GM23338 (cell line): ENCODE data around the gene SPECC1L. TPM values are rescaled to one million over a fixed set of nuclear protein-coding genes. Genes with fewer than 3 reads are reported as not detected.

ENCODE experiments used
- ATAC-seq: fragments of 200-7000 bp; cut with Tn5 transposase; 3 replicates; pipeline ENCODE4 v1.9.1; 2020
- DNase-seq: peaks from one replicate; pipeline ENCODE4 v3.0.0-alpha.2; 2015; ENCODE audit warnings: low spot score
- H2AFZ ChIP-seq: fragments of 200-600 bp; sonication (generic); 2 replicates; pipeline ENCODE4 v1.8.0; 2016; ENCODE audit warnings: antibody characterized with exemption, mild to moderate bottlenecking, moderate library complexity
- H3F3A ChIP-seq: fragments of 200-600 bp; sonication (generic); replicated peaks from 2 replicates; pipeline ENCODE4 v1.8.0; 2017; ENCODE audit warnings: antibody characterized with exemption, mixed run types, low read depth
- H3K27ac ChIP-seq: fragments of 200-600 bp; sonication (generic); 2 replicates; pipeline ENCODE4 v1.6.1; 2016; ENCODE audit warnings: low read depth
- H3K27me3 ChIP-seq: fragments of 200-600 bp; sonication (generic); 2 replicates; pipeline ENCODE4 v1.8.0; 2016; ENCODE audit warnings: mild to moderate bottlenecking, mixed run types, moderate library complexity; ENCODE audit not compliant: insufficient read depth
- H3K36me3 ChIP-seq: fragments of 200-600 bp; sonication (generic); 2 replicates; pipeline ENCODE4 v1.8.0; 2016; ENCODE audit warnings: mild to moderate bottlenecking; ENCODE audit not compliant: insufficient read depth
- H3K4me1 ChIP-seq: fragments of 200-600 bp; sonication (generic); 2 replicates; pipeline ENCODE4 v1.8.0; 2016; ENCODE audit warnings: mild to moderate bottlenecking, moderate library complexity; ENCODE audit not compliant: insufficient read depth
- H3K4me2 ChIP-seq: fragments of 200-600 bp; sonication (generic); 2 replicates; pipeline ENCODE4 v1.7.1; 2017; ENCODE audit warnings: mixed run types
- H3K4me3 ChIP-seq: fragments of 200-600 bp; sonication (generic); 2 replicates; pipeline ENCODE4 v1.6.1; 2016; ENCODE audit warnings: mixed run types
- H3K79me2 ChIP-seq: fragments of 200-600 bp; sonication (generic); replicated peaks from 2 replicates; pipeline ENCODE4 v1.8.0; 2017; ENCODE audit warnings: mild to moderate bottlenecking; ENCODE audit not compliant: insufficient read depth
- H3K9me2 ChIP-seq: fragments of 200-600 bp; sonication (generic); 2 replicates; pipeline ENCODE4 v1.8.0; 2017; ENCODE audit not compliant: insufficient read depth
- H4K20me1 ChIP-seq: fragments of 200-600 bp; sonication (generic); replicated peaks from 2 replicates; pipeline ENCODE4 v1.8.0; 2017; ENCODE audit warnings: mild to moderate bottlenecking; ENCODE audit not compliant: insufficient read depth
- H3K27ac Mint-ChIP-seq: 2 replicates; pipeline ENCODE4 v1.8.0; 2020; ENCODE audit warnings: inconsistent platforms, mild to moderate bottlenecking, moderate library complexity, mixed read lengths
- H3K27me3 Mint-ChIP-seq: 3 replicates; pipeline ENCODE4 v1.8.0; 2022; ENCODE audit warnings: low read depth, mild to moderate bottlenecking, moderate library complexity, mixed read lengths, inconsistent platforms; ENCODE audit not compliant: insufficient read depth, poor library complexity
- H3K36me3 Mint-ChIP-seq: 3 replicates; pipeline ENCODE4 v1.8.0; 2021; ENCODE audit warnings: low read depth, mild to moderate bottlenecking, inconsistent platforms, moderate library complexity, mixed read lengths
- H3K4me1 Mint-ChIP-seq: 3 replicates; pipeline ENCODE4 v1.8.0; 2020; ENCODE audit warnings: mild to moderate bottlenecking, inconsistent platforms, mixed read lengths
- H3K4me3 Mint-ChIP-seq: 3 replicates; pipeline ENCODE4 v1.8.0; 2021; ENCODE audit warnings: moderate library complexity, mild to moderate bottlenecking, inconsistent platforms, mixed read lengths
- H3K9me3 Mint-ChIP-seq: 3 replicates; pipeline ENCODE4 v1.8.0; 2020; ENCODE audit warnings: moderate library complexity, mild to moderate bottlenecking, inconsistent platforms, mixed read lengths
- CREB1 ChIP-seq: fragments of 250-450 bp; sonication (Bioruptor Pico); IDR thresholded peaks from 2 replicates; pipeline ENCODE4 v1.5.0; 2020; ENCODE audit warnings: low read depth, mild to moderate bottlenecking, moderate library complexity
- ETS1 ChIP-seq: IDR thresholded peaks from 2 replicates; pipeline ENCODE4 v1.6.1; 2016; ENCODE audit warnings: antibody characterized with exemption
- EZH2phosphoT487 ChIP-seq: fragments of 200-600 bp; sonication (generic); IDR thresholded peaks from one replicate; pipeline ENCODE4 v1.8.1; 2018; ENCODE audit warnings: antibody characterized with exemption; ENCODE audit not compliant: unreplicated experiment
- POLR2AphosphoS5 ChIP-seq: IDR thresholded peaks from 2 replicates; pipeline ENCODE4 v1.6.1; 2016; ENCODE audit warnings: antibody characterized with exemption, low read depth
- polyA plus RNA-seq: library from polyadenylated mRNA; unstranded; fragments of >200 nt; fragmentation: Nextera tagmentation; extraction: Ambion mirVana; gene quantifications from 2 replicates; pipeline ENCODE4 v1.2.1, GENCODE V29; 2016
- total RNA-seq: library from RNA; depleted of rRNA; stranded (reverse); fragments of >200 nt; shearing (Covaris generic); gene quantifications from 2 replicates; pipeline ENCODE4 v1.2.3, GENCODE V29; 2014
- TF ChIP-seq, protein P1 (sequence below), 2 experiments: fragments of 200-600 bp in 1 of 2; sonication (generic) in 1 of 2; conservative IDR thresholded peaks; 2 replicates each; pipeline versions ENCODE4 v1.5.1 to v1.6.1; 2016 to 2017; ENCODE audit warnings: antibody characterized with exemption in 2 of 2, low read depth in 2 of 2, mild to moderate bottlenecking in 2 of 2, moderate library complexity in 1 of 2
- TF ChIP-seq, protein P2 (sequence below): IDR thresholded peaks from one replicate; pipeline ENCODE4 v1.6.1; 2018; ENCODE audit warnings: antibody characterized with exemption; ENCODE audit not compliant: unreplicated experiment

The SPECC1L gene
- total and polyA plus RNA-seq, 2 experiments from 2014 or later: 24.3 to 44.7 TPM

DNA sequence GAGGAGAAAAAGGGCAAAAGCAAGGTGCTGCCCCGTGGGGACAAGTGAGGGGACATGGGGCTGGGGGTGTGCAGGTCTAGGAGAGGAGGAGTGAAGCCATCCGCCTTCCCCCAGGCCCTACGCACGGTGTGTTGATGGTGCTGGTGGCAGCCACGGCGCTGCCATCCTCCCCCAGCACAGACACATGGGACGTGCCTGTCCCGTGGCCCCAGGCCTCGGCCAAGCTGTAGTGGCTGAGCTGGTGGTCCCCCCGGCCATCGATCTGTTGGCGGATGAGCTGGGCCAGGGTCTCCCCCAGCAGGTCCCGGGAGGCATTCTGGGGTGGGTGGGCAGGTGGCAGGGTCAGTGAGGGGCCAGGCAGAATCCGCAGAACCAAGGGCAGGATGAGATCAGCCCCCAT lies 44.7 kb upstream of the SPECC1L start (continued):
- no peak for TF ChIP-seq EZH2phosphoT487
- TF ChIP-seq CREB1 (CRISPR knock-in tag): no peak

DNA sequence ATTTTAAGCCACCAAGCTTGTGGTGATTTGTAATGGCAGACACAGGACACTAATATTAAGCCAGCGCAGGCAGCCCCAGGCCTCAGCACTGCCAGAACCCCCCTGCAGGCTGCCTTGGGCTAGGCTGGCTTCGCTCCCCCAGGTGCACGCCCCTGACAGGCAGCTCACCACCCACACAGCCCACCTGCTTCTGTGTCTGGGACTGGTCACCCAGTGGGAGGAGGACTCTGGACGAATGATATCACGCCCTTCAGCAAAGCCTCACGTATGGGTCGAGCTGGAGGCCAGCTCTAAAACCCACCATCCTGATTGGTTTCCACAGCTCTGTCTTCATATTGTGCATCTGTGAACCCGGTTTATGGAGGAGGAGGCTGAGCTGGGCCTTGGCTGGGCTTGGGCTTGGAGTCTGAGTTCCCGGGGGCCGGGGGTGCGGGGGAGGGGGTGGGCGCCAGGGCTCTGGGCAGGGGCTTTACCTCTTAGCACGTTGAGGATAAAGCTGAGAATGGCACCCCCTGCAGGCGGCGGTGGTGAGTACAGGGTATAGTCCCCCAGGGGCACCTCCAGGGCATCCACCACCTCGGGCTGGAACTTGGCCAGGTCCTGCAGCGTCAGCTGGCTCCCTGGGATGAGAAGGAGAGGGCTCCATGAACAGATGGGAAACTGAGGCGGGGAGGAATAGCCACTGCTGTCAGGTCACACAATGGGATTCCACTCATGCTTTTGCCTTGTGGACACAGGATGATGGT lies 39.5 kb upstream of the SPECC1L start:
- ATAC-seq: peak; percentile 97
- H3K36me3 Mint-ChIP-seq: peaks cover 3% of the 10 kb centered on the region; the same call in 1 of the 3 replicates
- H3K4me3 ChIP-seq: no peak overlapping the region
- no peak overlapping the region for H3K27ac ChIP-seq
- peaks cover 3% of the 10 kb centered on the region; the same call in 2 of the 3 replicates for H3K4me1 Mint-ChIP-seq
- peak; percentile 88 for DNase-seq
- no peak overlapping the region for H3K27ac Mint-ChIP-seq
- H4K20me1 ChIP-seq: no peaks in the 10 kb centered on the region
- no peaks in the 10 kb centered on the region for H3K27me3 ChIP-seq
- no peaks in the 10 kb centered on the region for H3K36me3 ChIP-seq
- H3K9me2 ChIP-seq: no peaks in the 10 kb centered on the region
- H3K4me2 ChIP-seq: peak overlapping the region; percentile 55; the same call in 1 of the 2 replicates
- H3K4me3 Mint-ChIP-seq: no peak overlapping the region
- H3K79me2 ChIP-seq: no peaks in the 10 kb centered on the region
- H3K9me3 Mint-ChIP-seq: peaks cover 4% of the 10 kb centered on the region; the same call in 2 of the 3 replicates
- H3K4me1 ChIP-seq: peaks cover 6% of the 10 kb centered on the region; the same call in 1 of the 2 replicates
- peaks cover 14% of the 10 kb centered on the region for H3K27me3 Mint-ChIP-seq
- H2AFZ ChIP-seq: peak overlapping the region; percentile 99
- no peaks in the 10 kb centered on the region for H3F3A ChIP-seq
- TF ChIP-seq ETS1: no peak
- TF ChIP-seq, protein P1, sequence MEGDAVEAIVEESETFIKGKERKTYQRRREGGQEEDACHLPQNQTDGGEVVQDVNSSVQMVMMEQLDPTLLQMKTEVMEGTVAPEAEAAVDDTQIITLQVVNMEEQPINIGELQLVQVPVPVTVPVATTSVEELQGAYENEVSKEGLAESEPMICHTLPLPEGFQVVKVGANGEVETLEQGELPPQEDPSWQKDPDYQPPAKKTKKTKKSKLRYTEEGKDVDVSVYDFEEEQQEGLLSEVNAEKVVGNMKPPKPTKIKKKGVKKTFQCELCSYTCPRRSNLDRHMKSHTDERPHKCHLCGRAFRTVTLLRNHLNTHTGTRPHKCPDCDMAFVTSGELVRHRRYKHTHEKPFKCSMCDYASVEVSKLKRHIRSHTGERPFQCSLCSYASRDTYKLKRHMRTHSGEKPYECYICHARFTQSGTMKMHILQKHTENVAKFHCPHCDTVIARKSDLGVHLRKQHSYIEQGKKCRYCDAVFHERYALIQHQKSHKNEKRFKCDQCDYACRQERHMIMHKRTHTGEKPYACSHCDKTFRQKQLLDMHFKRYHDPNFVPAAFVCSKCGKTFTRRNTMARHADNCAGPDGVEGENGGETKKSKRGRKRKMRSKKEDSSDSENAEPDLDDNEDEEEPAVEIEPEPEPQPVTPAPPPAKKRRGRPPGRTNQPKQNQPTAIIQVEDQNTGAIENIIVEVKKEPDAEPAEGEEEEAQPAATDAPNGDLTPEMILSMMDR (conservative IDR thresholded peaks at IDR 0.05; ENCODE audit: low read depth in 2 of 2): peak; percentile 41 to 72

DNA sequence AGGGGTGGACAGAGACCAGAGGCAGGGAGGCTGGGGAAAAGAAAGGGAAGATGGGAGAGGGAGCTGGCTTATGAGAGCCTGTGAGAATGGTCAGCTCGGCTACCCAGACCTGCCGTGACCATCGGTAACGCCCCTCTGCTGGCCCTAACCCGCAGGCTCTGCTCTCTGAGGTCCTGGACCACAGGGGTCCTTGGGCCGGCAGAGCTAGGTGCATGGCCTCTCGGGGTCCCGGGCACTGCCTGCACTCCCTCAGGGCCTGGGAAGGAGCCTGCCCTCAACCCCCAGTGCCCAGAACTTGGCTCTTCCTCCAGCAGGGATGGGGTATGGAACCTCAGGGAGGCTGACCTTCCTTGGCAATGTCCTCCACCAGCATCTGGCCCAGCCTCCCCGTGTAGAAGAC lies 38.9 kb upstream of the SPECC1L start:
- ATAC-seq: no peak
- H3K4me1 ChIP-seq: peaks cover 6% of the 10 kb centered on the region; the same call in 1 of the 2 replicates
- Mint-ChIP-seq H3K27me3 (peaks cover 14% of the 10 kb centered on the region), H3K9me3 (peaks cover 4% of the 10 kb centered on the region; the same call in 2 of the 3 replicates), H3K27ac (no peak overlapping the region), H3K4me1 (peaks cover 3% of the 10 kb centered on the region; the same call in 2 of the 3 replicates), H3K4me3 (no peak overlapping the region), H3K36me3 (peaks cover 3% of the 10 kb centered on the region; the same call in 1 of the 3 replicates)
- no peaks in the 10 kb centered on the region for H3K36me3 ChIP-seq
- H3F3A ChIP-seq: no peaks in the 10 kb centered on the region
- H3K9me2 ChIP-seq: no peaks in the 10 kb centered on the region
- H3K4me3 ChIP-seq: no peak overlapping the region
- H4K20me1 ChIP-seq: no peaks in the 10 kb centered on the region
- no peak overlapping the region for H3K4me2 ChIP-seq
- TF ChIP-seq POLR2AphosphoS5 (no peak), ETS1 (no peak), EZH2phosphoT487 (no peak)
- TF ChIP-seq, protein P2, sequence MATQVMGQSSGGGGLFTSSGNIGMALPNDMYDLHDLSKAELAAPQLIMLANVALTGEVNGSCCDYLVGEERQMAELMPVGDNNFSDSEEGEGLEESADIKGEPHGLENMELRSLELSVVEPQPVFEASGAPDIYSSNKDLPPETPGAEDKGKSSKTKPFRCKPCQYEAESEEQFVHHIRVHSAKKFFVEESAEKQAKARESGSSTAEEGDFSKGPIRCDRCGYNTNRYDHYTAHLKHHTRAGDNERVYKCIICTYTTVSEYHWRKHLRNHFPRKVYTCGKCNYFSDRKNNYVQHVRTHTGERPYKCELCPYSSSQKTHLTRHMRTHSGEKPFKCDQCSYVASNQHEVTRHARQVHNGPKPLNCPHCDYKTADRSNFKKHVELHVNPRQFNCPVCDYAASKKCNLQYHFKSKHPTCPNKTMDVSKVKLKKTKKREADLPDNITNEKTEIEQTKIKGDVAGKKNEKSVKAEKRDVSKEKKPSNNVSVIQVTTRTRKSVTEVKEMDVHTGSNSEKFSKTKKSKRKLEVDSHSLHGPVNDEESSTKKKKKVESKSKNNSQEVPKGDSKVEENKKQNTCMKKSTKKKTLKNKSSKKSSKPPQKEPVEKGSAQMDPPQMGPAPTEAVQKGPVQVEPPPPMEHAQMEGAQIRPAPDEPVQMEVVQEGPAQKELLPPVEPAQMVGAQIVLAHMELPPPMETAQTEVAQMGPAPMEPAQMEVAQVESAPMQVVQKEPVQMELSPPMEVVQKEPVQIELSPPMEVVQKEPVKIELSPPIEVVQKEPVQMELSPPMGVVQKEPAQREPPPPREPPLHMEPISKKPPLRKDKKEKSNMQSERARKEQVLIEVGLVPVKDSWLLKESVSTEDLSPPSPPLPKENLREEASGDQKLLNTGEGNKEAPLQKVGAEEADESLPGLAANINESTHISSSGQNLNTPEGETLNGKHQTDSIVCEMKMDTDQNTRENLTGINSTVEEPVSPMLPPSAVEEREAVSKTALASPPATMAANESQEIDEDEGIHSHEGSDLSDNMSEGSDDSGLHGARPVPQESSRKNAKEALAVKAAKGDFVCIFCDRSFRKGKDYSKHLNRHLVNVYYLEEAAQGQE: no peak
- TF ChIP-seq, protein P1 (conservative IDR thresholded peaks at IDR 0.05; ENCODE audit: low read depth in 2 of 2): no peak
- H3K27me3 ChIP-seq: no peaks in the 10 kb centered on the region
- H2AFZ ChIP-seq: no peak overlapping the region
- no peak overlapping the region for H3K27ac ChIP-seq
- H3K79me2 ChIP-seq: no peaks in the 10 kb centered on the region
- no peak for DNase-seq
